DND-41 (cell line): Measurements from ENCODE around the gene NFASC.

Source experiments
- CTCF ChIP-seq: IDR thresholded peaks from 2 replicates; pipeline ENCODE4 v1.5.1; 2012; ENCODE audit warnings: borderline replicate concordance, low read length, moderate library complexity, mild to moderate bottlenecking; ENCODE audit not compliant: poor library complexity, severe bottlenecking; ENCODE audit errors: extremely low read depth
- EZH2 ChIP-seq: IDR thresholded peaks from 3 replicates; pipeline ENCODE4 v1.6.1; 2012; ENCODE audit warnings: borderline replicate concordance, low read depth, mild to moderate bottlenecking, moderate library complexity, low read length, inconsistent platforms; ENCODE audit not compliant: severe bottlenecking

- TF ChIP-seq CTCF, result no peak
- no peak for TF ChIP-seq EZH2
Measured at GRCh38 chr1:204870160-204870912, at the start of gene NFASC.
